PC-3 (cell line): ENCODE results near the gene CCDC91.

ENCODE experiments used
- EZH2 ChIP-seq: fragments of 300-600 bp; sonication (generic); IDR thresholded peaks from one replicate; pipeline ENCODE4 v1.6.1; 2017; ENCODE audit warnings: antibody characterized with exemption, mild to moderate bottlenecking, low read length; ENCODE audit not compliant: unreplicated experiment
- EZH2phosphoT487 ChIP-seq: fragments of 300-600 bp; sonication (generic); IDR thresholded peaks from 2 replicates; pipeline ENCODE4 v1.6.1; 2018; ENCODE audit warnings: mild to moderate bottlenecking, antibody characterized with exemption, low read length, borderline replicate concordance
- TF ChIP-seq, protein P1 (sequence below): fragments of 300-600 bp; sonication (generic); conservative IDR thresholded peaks from 2 replicates; pipeline ENCODE4 v1.5.1; 2017; ENCODE audit warnings: antibody characterized with exemption, low read depth, mild to moderate bottlenecking, low read length

DNA sequence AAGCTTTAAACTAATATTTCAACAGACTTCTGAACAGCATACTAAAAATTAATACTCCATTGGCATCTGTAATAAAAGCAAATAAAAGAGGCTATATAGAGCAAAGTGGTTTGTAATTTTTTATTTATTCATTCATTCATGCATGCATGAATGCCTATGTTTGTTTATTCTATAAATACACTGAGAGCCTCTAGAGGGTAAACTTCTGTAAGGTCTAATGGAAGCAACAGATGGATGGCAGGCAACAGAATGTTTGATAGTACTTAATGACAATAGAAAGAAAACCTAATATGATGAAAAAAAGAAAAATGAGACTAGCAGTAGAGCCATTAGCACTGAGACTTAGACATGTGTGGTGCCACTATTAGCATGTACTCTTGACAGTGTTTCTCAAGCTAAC is 253.1 kb downstream of the CCDC91 start:
- TF ChIP-seq, protein P1, sequence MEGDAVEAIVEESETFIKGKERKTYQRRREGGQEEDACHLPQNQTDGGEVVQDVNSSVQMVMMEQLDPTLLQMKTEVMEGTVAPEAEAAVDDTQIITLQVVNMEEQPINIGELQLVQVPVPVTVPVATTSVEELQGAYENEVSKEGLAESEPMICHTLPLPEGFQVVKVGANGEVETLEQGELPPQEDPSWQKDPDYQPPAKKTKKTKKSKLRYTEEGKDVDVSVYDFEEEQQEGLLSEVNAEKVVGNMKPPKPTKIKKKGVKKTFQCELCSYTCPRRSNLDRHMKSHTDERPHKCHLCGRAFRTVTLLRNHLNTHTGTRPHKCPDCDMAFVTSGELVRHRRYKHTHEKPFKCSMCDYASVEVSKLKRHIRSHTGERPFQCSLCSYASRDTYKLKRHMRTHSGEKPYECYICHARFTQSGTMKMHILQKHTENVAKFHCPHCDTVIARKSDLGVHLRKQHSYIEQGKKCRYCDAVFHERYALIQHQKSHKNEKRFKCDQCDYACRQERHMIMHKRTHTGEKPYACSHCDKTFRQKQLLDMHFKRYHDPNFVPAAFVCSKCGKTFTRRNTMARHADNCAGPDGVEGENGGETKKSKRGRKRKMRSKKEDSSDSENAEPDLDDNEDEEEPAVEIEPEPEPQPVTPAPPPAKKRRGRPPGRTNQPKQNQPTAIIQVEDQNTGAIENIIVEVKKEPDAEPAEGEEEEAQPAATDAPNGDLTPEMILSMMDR, result no peak
- TF ChIP-seq EZH2 (no peak), EZH2phosphoT487 (no peak)
